Gastroesophageal sphincter (tissue), 4 donors: ENCODE results near the gene ZMYM3. TPM values are rescaled to one million over a fixed set of nuclear protein-coding genes. Genes with fewer than 3 reads are reported as not detected.
"Not testable (repeated sequence)": the region's sequence is repeated elsewhere in the genome, so short reads cannot be mapped to it uniquely, and the experiment has no call there.

Experiments
- ATAC-seq: fragments of 150-250 bp; one replicate; pipeline ENCODE4 v1.9.1; 2016; ENCODE audit warnings: mild to moderate bottlenecking, moderate library complexity
- H3K27ac ChIP-seq, 4 donors: fragments of 200-600 bp; sonication (generic) in 3 of 4; 1 replicate in 3 of 4; 2 replicates in 1 of 4; pipeline ENCODE4 v1.5.1; 2016 to 2019
- H3K27me3 ChIP-seq: fragments of 200-600 bp; sonication (generic); one replicate; pipeline ENCODE4 v1.5.1; 2019
- H3K36me3 ChIP-seq, 2 donors: fragments of 200-600 bp; sonication (generic); one replicate each; pipeline ENCODE4 v1.5.1; 2019; ENCODE audit warnings: control low read depth in 1 of 2
- H3K4me1 ChIP-seq, 3 donors: fragments of 200-600 bp; sonication (generic); 1 replicate in 2 of 3; 2 replicates in 1 of 3; pipeline ENCODE4 v1.5.1; 2016 to 2019; ENCODE audit warnings: control low read depth in 2 of 3
- H3K4me3 ChIP-seq, 2 donors: fragments of 200-600 bp; sonication (generic); one replicate each; pipeline ENCODE4 v1.5.1; 2019; ENCODE audit warnings: mild to moderate bottlenecking in 1 of 2, moderate library complexity in 1 of 2
- H3K9me3 ChIP-seq, 3 donors: fragments of 200-600 bp; sonication (generic); one replicate each; pipeline ENCODE4 v1.5.1; 2017 to 2019; ENCODE audit warnings: control low read depth in 2 of 3
- CTCF ChIP-seq, 4 experiments: fragments of 200-600 bp in 2 of 4; fragments of 450-650 bp in 2 of 4; sonication (generic) in 1 of 4; IDR thresholded peaks; one replicate each; pipeline ENCODE4 v1.5.1; 2017 to 2019; ENCODE audit warnings: antibody characterized with exemption in 4 of 4, mild to moderate bottlenecking in 2 of 4, moderate library complexity in 2 of 4
- EP300 ChIP-seq: sonication (generic); formaldehyde crosslinking; IDR thresholded peaks from one replicate; pipeline ENCODE4 v1.6.1; 2017; ENCODE audit warnings: antibody characterized with exemption, mild to moderate bottlenecking
- POLR2A ChIP-seq, 2 donors: fragments of 450-650 bp; IDR thresholded peaks; one replicate each; pipeline ENCODE4 v1.6.1; 2017; ENCODE audit warnings: antibody characterized with exemption in 2 of 2, mild to moderate bottlenecking in 2 of 2, moderate library complexity in 1 of 2
- POLR2AphosphoS5 ChIP-seq: sonication (generic); formaldehyde crosslinking; IDR thresholded peaks from one replicate; pipeline ENCODE4 v1.6.1; 2017; ENCODE audit warnings: antibody characterized with exemption
- WGBS, 2 donors: methylation state at CpG; one replicate each; pipeline ENCODE4 v1.1.5; 2018; ENCODE audit warnings: low coverage in 1 of 2; 5-methylcytosine and 5-hydroxymethylcytosine counted together
- total RNA-seq, 4 donors: library from RNA; depleted of rRNA; stranded (reverse); fragments of >200 nt; gene quantifications; one replicate each; pipeline ENCODE4 v1.1.0, GENCODE V29; 2016

The ZMYM3 gene
- total RNA-seq, 4 donors from 2014 or later, result 9.7 to 18.5 (median 13.4) TPM

- H3K27me3 ChIP-seq, result no peaks in the 10 kb centered on the region
- H3K4me1 ChIP-seq, result peaks cover 0 to 42% (median 4%) of the 10 kb centered on the region in 3 donors
- peak within 1 kb of the TSS; percentile 50 to 63 for H3K4me3 ChIP-seq
- 55% methylated on average over 16 of the region's 57 CpGs; no CpG with 5 or more reads in 1 of the 2 donors for WGBS, 2 donors
- ATAC-seq, result peak; percentile 97
- no peaks in the 10 kb centered on the region for H3K36me3 ChIP-seq
- TF ChIP-seq POLR2AphosphoS5 (peak; percentile 86), CTCF (IDR thresholded peaks at IDR 0.05) (no peak), POLR2A (IDR thresholded peaks at IDR 0.05) (peak; percentile 46 to 50)
- peak within 1 kb of the TSS; percentile 68 to 93 (median 88) for H3K27ac ChIP-seq
- no peaks in the 10 kb centered on the region for H3K9me3 ChIP-seq
Measured at GRCh38 chrX:71283403-71284143, 29.6 kb upstream of the ZMYM3 start, which contains the start of gene NONO. NONO (plus strand) TSS chrX:71283635; CDS start chrX:71290638, 7,003 bp downstream.

GRCh38 chrX:71282514-71283402 is 28.8 kb upstream of the ZMYM3 start:
- H3K4me3 ChIP-seq, result peak overlapping the region; percentile 50 to 63
- WGBS, 2 donors, result 33 to 77% methylated on average over 3 to 4 of the region's 16 CpGs

GRCh38 chrX:71281300-71281699 is 27.4 kb upstream of the ZMYM3 start:
- H3K4me3 ChIP-seq, ATAC-seq: not testable (repeated sequence)
- WGBS, 2 donors, result no CpG with 5 or more reads among the region's 11 CpGs

More at GRCh38 chrX:71282514-71283402, 28.8 kb upstream of the ZMYM3 start:
- no peak for TF ChIP-seq CTCF (IDR thresholded peaks at IDR 0.05)
- no peak for TF ChIP-seq EP300
- no peak for TF ChIP-seq POLR2A (IDR thresholded peaks at IDR 0.05)
- no peak for TF ChIP-seq POLR2AphosphoS5
- peak; percentile 77 for ATAC-seq
- Histone ChIP-seq H3K36me3 (no peaks in the 10 kb centered on the region), H3K4me1 (peaks cover 0 to 33% (median 4%) of the 10 kb centered on the region in 3 donors), H3K27ac (peak overlapping the region; percentile 68 to 93 (median 88)), H3K9me3 (no peaks in the 10 kb centered on the region), H3K27me3 (no peaks in the 10 kb centered on the region)

GRCh38 chrX:71272313-71272712 is 18.4 kb upstream of the ZMYM3 start:
- not testable (repeated sequence) for H3K27me3 ChIP-seq, ATAC-seq
- 63 to 87% methylated on average over 2 of the region's 2 CpGs for WGBS, 2 donors

More at GRCh38 chrX:71281300-71281699, 27.4 kb upstream of the ZMYM3 start:
- not testable (repeated sequence) for H3K27ac ChIP-seq, H3K9me3 ChIP-seq, H3K27me3 ChIP-seq, H3K36me3 ChIP-seq
- peaks cover 0 to 19% (median 0%) of the 10 kb centered on the region in 3 donors for H3K4me1 ChIP-seq

GRCh38 chrX:71269801-71270395 is 16.0 kb upstream of the ZMYM3 start:
- ATAC-seq, result no peak
- no peaks in the 10 kb centered on the region for H3K36me3 ChIP-seq
- no CpG with 5 or more reads among the region's 19 CpGs for WGBS, 2 donors
- no peak for TF ChIP-seq CTCF (IDR thresholded peaks at IDR 0.05)
- TF ChIP-seq EP300, result no peak
- no peak for TF ChIP-seq POLR2AphosphoS5
- H3K27me3 ChIP-seq, result no peaks in the 10 kb centered on the region
- no peaks in the 10 kb centered on the region for H3K9me3 ChIP-seq
- no peaks in the 10 kb centered on the region for H3K4me1 ChIP-seq
- no peak overlapping the region for H3K27ac ChIP-seq
- no peak overlapping the region for H3K4me3 ChIP-seq

More at GRCh38 chrX:71272313-71272712, 18.4 kb upstream of the ZMYM3 start:
- H3K9me3 ChIP-seq, H3K4me3 ChIP-seq, H3K27ac ChIP-seq, H3K4me1 ChIP-seq, H3K36me3 ChIP-seq: not testable (repeated sequence)

GRCh38 chrX:71268624-71269023 is 14.7 kb upstream of the ZMYM3 start:
- not testable (repeated sequence) for H3K27me3 ChIP-seq, ATAC-seq, H3K36me3 ChIP-seq, H3K27ac ChIP-seq, H3K9me3 ChIP-seq, H3K4me3 ChIP-seq, H3K4me1 ChIP-seq
